Measurements from ENCODE around the gene GJB5.
A peak's percentile ranks its signal among the peaks of the same experiment; 100 is the strongest.

The GJB5 gene

GRCh38 chr1:34777519-34778321, 22.9 kb downstream of the GJB5 start:
- no peak for DNase-seq

GRCh38 chr1:34778381-34778780, 23.5 kb downstream of the GJB5 start:
- no peak for DNase-seq

- no peak for DNase-seq
Observed at GRCh38 chr1:34779005-34779404, 24.2 kb downstream of the GJB5 start.

- DNase-seq, result no peak
Observed at GRCh38 chr1:34779526-34779925, 24.7 kb downstream of the GJB5 start.

- DNase-seq, result no peak
Observed at GRCh38 chr1:34779962-34780361, 25.1 kb downstream of the GJB5 start.

- no peak for DNase-seq
Observed at GRCh38 chr1:34780528-34780927, 25.7 kb downstream of the GJB5 start.

- no peak for DNase-seq
Observed at GRCh38 chr1:34781071-34781843, 26.4 kb downstream of the GJB5 start, which contains the start of gene GJB3. Gene GJB3 (plus strand): TSS chr1:34781214. CDS start chr1:34784763, 3,549 bp downstream.

- no peak for DNase-seq
Observed at GRCh38 chr1:34781844-34782391, 27.1 kb downstream of the GJB5 start.

GRCh38 chr1:34784751-34785221, 29.9 kb downstream of the GJB5 start:
- no peak for DNase-seq

- DNase-seq, result no peak
Observed at GRCh38 chr1:34785231-34785874, 30.5 kb downstream of the GJB5 start.

- no peak for DNase-seq
Observed at GRCh38 chr1:34785875-34786470, 31.1 kb downstream of the GJB5 start.

- DNase-seq, result peak; percentile 59
Observed at GRCh38 chr1:34786521-34787325, 31.9 kb downstream of the GJB5 start.

- no peak for DNase-seq
Observed at GRCh38 chr1:34787461-34788420, 32.9 kb downstream of the GJB5 start.

GRCh38 chr1:34790985-34791384, 36.1 kb downstream of the GJB5 start:
- no peak for DNase-seq

- DNase-seq, result no peak
Observed at GRCh38 chr1:34792424-34792823, 37.6 kb downstream of the GJB5 start.

- no peak for DNase-seq
Observed at GRCh38 chr1:34792868-34793727, 38.3 kb downstream of the GJB5 start, which contains the start of gene GJA4. Gene GJA4 (plus strand): TSS chr1:34792999. CDS start chr1:34794214, 1,215 bp downstream.

- DNase-seq, result no peak
Observed at GRCh38 chr1:34794001-34794789, 39.3 kb downstream of the GJB5 start.

- DNase-seq, result no peak
Observed at GRCh38 chr1:34794790-34795180, 39.9 kb downstream of the GJB5 start.

- no peak for DNase-seq
Observed at GRCh38 chr1:34795916-34796315, 41.1 kb downstream of the GJB5 start.

All from stimulated activated CD4-positive, alpha-beta T cell treated with anti-CD3 and anti-CD28 coated beads, Interleukin-12 subunit alpha, Interleukin-12 subunit beta, amount 100 ng/mL, for 4 hours (primary cell).